Measurements from ENCODE around the gene ARL15.
"Not testable (repeated sequence)": the region's sequence is repeated elsewhere in the genome, so short reads cannot be mapped to it uniquely, and the experiment has no call there.

The ARL15 gene

GRCh38 chr5:53890490-53890889 lies 419.9 kb downstream of the ARL15 start:
- no peak for DNase-seq (ENCODE audit: low read depth)

DNA sequence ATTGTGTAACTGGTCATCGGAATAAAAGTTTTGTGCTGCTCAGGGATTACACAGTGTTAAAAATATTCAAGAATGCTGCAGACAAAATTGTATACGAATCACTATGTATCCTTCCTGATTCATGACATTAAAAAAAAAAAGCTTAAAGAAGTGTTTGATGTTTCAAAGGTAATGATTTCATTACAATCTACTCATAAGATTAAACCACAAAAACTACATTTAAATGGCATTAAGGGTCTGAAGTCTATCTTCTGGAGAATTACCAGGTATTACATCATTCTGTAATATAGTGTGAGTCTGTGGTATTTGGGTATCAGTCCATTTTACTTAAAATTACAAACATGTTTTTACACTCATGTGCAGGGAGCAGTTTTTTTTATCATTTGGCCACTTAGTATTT lies 425.5 kb downstream of the ARL15 start:
- DNase-seq (ENCODE audit: low read depth) = no peak

DNA sequence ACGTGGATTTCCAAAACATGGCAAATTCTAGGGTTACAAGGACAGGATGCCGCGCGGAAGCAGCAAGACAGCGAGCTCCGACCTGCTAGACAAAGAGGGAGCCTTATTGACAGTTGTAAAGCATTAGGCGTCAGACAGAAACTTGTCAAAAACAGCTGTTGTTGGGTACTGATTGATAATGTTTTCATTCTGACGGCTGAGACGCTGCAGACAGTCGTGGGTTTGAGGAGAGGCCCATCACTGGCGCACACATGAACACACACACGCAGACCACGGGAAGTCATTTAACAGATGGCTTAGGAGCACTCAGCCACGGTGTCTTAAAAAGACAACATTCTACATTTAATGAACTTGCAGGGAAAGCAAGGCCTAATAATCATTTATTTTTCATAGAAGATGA lies 426.0 kb downstream of the ARL15 start:
- no peak for DNase-seq (ENCODE audit: low read depth)

- peak; percentile 11 for DNase-seq (ENCODE audit: low read depth)
These were observed 427.7 kb downstream of the ARL15 start for GRCh38 chr5:53882676-53883031.

DNA sequence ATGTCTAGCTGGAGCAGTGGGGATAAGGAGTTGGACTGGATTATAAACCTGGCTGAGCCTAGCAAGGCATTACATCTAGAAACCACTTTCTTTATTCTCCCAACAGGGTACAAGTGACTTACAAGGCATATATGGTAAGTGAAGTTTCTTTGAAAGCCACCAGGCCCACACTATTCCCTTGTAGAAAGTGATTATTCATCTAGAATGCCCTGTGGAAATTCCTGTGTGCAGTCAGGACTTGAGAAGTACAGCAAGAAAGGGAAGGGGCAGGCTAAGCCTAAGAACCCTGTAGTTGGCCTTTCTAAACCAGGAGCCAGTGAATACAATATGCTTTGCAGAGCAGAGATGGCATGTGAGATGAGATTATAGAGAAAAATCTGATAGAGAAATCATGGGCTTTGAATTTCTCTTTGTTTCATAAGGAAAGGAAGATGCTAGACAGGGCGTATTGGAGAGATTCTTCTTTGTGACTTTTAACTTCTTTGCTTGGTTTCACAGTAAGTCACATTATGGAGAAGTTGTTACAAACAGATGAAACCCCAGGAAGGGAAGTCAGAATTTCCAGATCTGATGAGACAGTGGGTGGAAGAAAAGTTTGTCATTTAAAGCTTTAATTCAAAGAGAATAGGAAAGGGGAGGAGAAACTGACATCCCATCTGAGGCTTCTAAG lies 428.2 kb downstream of the ARL15 start:
- DNase-seq (ENCODE audit: low read depth) = no peak

- DNase-seq (ENCODE audit: low read depth) = no peak
These were observed 430.6 kb downstream of the ARL15 start for GRCh38 chr5:53879708-53880323.

DNA sequence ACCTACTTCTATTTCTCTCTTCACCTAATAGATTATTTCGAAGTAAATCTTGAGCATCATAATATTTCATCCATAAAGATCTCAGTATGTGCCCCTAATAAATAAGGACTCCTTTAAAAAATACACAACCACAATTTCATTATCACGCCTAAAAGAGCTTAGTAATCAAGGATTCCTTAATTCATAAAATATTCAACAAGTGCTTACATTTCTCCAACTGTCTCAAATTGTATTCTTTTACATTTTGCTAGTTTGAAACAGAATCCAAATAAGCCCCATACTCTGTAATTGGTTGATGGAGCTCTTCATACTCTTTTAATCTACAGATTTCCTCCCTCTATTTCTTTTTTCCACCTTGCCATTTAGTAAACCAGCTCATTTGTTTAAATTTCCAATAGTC lies 432.4 kb downstream of the ARL15 start:
- no peak for DNase-seq (ENCODE audit: low read depth)

DNA sequence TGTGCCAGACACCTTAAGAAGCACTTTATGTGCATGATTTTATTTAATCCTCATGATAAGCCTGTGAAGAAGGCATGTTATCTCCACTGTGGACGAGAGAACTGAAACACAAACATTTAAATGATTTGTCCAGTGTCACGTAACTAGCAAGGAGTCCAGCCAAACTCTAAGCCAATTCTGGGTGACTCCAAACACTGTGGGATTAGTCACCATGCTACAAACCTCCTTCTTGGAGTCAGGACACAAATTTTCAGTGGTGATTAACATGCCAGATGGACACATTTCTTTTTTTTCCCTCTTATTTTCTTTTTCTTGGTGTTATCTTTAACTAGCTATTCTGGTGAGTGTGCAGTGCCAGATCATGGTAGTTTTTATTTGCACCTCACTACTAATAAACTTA lies 433.1 kb downstream of the ARL15 start:
- DNase-seq (ENCODE audit: low read depth) = peak; percentile 76

GRCh38 chr5:53874409-53874808 lies 436.0 kb downstream of the ARL15 start:
- DNase-seq (ENCODE audit: low read depth) = no peak

- DNase-seq (ENCODE audit: low read depth) = no peak
These were observed 437.1 kb downstream of the ARL15 start for GRCh38 chr5:53873235-53873634.

GRCh38 chr5:53871775-53872174 lies 438.6 kb downstream of the ARL15 start:
- no peak for DNase-seq (ENCODE audit: low read depth)

- no peak for DNase-seq (ENCODE audit: low read depth)
These were observed 439.3 kb downstream of the ARL15 start for GRCh38 chr5:53871050-53871449.

GRCh38 chr5:53858700-53859456 lies 451.5 kb downstream of the ARL15 start:
- no peak for DNase-seq (ENCODE audit: low read depth)

DNA sequence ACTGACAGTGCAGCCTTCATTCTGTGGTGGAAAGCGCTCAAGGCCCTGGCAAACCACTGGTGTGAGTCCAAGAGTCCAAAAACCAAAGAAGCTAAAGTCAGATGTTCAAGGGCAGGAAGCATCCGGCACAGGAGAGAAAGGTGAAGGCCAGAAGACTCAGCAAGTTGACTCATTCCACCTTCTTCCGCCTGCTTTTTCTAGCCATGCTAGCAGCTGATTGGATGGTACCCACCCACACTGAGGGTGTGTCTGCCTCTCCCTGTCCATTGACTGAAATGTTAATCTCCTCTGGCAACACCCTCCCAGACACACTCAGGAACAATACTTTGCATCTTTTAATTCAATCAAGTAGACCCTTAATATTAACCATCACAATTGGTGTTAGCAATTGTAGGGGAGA lies 453.9 kb downstream of the ARL15 start:
- DNase-seq (ENCODE audit: low read depth) = no peak

DNA sequence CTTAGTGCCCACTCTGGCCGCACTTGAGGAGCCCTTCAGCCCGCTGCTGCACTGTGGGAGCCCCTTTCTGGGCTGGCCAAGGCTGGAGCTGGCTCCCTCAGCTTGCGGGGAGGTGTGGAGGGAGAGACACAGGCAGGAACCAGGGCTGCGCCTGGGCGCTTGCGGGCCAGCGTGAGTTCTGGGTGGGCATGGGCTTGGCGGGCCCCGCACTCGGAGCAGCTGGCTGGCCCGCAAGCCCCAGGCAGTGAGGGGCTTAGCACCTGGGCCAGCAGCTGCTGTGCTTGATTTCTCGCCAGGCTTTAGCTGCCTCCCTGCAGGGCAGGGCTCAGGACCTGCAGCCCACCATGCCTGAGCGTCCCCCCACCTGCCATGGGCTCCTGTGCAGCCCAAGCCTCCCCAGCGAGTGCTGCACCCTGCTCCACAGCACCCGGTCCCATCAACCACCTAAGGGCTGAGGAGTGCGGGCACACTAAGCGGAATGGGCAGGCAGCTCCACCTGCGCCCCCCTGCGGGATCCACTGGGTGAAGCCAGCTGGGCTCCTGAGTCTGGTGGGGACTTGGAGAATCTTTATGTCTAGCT lies 473.4 kb downstream of the ARL15 start:
- DNase-seq (ENCODE audit: low read depth) = not testable (repeated sequence)

DNA sequence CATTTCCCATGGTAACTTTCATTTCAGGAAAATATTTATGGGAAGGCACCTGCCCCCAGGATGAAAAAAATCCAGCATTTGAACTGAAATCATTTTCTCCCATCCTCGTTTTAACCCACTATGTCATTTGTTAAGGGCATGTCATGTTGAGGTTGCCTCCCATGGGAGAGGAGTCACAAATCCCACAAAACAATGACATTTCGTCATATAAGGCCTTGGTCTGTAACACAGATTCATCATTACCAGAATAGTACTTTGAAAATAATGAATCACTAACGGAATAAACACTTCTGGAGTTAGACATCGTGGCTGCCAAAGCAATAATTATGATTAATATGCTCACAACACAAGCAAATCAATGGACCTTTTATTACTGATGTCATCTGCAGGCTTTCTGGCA lies 475.9 kb downstream of the ARL15 start:
- DNase-seq (ENCODE audit: low read depth) = no peak
